Measurements from ENCODE around the gene LYPD6B.

LYPD6B gene

GRCh38 chr2:149161481-149162225, 123.2 kb downstream of the LYPD6B start:
- DNase-seq, result no peak

GRCh38 chr2:149164296-149164695, 125.8 kb downstream of the LYPD6B start:
- DNase-seq, result no peak

GRCh38 chr2:149164827-149165226, 126.3 kb downstream of the LYPD6B start:
- no peak for DNase-seq

GRCh38 chr2:149167001-149167780, 128.7 kb downstream of the LYPD6B start:
- DNase-seq, result no peak

DNA sequence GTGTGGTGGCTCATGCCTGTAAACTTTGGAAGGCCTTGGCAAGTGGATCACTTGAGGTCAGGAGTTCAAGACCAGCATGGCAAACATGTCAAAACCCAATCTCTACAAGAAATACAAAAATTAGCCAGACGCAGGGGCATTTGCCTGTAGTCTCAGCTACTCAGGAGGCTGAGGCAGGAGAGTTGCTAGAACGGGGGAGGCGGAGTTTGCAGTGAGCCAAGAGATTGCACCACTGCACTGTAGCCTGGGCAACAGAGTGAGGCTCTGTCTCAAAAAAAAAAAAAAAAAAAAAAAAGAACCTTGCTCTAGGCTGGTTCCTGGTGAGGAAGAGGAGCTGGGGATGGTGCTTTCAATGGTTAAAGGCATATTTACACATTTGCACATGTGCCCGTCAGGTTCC, 129.4 kb downstream of the LYPD6B start:
- DNase-seq, result no peak

GRCh38 chr2:149169656-149170055, 131.2 kb downstream of the LYPD6B start:
- DNase-seq, result no peak

- DNase-seq, result no peak
These were observed 131.7 kb downstream of the LYPD6B start for GRCh38 chr2:149170156-149170555.

GRCh38 chr2:149170911-149171310, 132.4 kb downstream of the LYPD6B start:
- DNase-seq, result no peak

DNA sequence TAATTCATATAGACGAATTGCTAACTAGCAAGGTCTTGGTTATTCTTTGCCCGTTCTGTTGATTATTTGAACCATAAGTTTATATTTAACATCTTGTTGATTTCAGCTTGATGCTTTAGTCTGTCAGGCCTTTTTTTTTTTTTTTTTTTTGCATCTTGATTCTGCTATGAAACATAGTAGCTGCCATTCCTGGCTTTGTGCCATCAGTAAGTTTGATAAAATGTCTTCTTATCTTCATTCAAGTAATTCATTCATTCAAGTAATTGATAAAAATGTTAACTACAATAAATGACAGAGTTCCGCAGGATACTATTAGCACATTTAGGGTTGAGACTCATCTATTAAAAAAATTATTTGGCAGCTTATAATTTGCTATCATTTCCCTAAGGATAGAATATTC, 134.7 kb downstream of the LYPD6B start:
- DNase-seq, result no peak

DNA sequence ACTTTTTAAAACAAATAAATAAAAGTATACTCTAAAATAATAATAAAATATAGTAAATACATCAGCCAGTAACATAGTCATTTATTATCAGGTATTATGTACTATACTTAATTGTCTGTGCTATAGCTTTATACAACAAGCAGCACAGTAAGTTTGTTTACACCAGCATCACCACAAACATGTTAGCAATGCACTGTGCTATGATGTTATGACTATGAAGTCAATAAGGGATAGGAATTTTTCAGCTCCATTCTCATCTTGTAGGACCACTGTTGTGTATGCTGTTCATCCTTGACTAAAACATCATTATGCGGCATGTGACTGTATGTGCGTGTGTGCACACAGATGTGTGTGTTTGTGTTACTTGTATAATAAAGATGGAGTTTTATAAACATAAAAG, 137.5 kb downstream of the LYPD6B start:
- DNase-seq, result no peak

- no peak for DNase-seq
These were observed 140.1 kb downstream of the LYPD6B start for GRCh38 chr2:149178612-149179011.

DNA sequence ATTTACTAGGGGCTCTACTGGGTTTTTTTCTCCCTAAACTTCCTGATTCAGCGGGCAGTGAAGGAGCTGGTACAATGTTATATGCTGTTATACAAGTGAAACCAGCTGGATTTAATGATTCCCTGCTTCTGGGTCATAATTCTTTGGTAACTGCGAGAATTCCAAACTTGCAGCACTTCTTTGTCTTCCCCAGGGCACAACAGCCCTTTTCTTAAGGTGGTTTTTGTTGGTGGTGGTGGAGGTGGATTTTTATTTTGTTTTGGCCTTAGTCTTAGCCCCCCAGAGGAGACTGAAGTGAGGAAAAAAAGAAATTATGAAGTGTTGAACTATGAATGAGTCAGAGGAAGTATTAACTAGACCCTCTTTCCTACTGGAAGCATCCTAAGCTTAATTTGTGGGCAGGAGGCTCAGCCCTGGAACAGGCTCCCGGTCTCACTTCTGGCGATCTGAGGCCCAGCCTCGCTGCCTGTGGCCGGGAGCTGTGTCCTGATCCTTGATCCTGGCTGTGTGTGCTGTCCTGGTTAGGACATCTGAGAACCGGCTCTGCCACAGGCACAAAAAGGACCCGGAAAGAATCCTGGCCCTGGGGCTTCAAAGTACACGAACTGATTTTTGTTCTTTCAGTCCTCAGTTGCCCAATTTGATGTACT, 141.9 kb downstream of the LYPD6B start:
- DNase-seq, result no peak

DNA sequence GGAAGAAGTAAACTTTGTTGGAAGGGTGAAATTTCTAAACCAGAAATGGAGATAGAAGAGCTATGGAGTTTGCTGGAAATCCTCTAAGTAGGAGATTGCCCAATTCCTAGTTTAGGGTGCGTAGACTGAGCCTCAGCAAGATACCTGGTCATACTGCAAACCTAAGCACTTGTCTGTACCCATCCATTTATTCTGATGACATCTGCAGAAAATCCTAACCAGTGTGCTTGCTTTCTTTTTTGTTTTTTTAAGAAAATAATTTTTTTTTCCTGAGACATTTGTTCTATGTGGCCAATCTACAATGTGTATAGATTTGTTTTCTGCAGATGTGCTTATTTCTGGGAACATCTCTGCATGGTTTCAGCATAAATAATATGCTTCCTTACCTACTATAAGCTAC, 144.7 kb downstream of the LYPD6B start:
- no peak for DNase-seq

- DNase-seq, result no peak
These were observed 146.5 kb downstream of the LYPD6B start for GRCh38 chr2:149184991-149185390.

DNA sequence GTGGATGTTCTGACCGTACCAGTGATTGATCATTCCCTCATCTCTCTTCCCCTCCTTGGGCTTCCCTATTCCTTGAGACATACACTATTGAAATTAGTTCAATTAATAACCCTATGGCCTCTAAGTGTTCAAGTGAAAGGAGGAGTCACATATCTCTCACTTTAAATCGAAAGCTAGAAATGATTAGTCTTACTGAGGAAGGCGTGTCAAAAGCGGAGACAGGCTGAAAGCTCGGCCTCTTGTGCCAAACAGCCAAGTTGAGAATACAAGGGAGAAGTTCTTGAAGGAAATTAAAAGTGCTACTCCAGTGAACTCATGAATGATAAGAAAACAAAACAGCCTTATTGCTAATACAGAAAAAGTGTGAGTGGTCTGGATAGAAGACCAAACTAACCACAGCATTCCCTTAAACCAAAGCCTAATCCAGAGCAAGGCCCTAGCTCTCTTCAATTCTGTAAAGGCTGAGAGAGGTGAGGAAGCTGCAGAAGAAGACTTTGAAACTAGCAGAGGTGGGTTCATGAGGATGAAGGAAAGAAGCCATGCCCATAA, 147.5 kb downstream of the LYPD6B start:
- DNase-seq, result no peak

DNA sequence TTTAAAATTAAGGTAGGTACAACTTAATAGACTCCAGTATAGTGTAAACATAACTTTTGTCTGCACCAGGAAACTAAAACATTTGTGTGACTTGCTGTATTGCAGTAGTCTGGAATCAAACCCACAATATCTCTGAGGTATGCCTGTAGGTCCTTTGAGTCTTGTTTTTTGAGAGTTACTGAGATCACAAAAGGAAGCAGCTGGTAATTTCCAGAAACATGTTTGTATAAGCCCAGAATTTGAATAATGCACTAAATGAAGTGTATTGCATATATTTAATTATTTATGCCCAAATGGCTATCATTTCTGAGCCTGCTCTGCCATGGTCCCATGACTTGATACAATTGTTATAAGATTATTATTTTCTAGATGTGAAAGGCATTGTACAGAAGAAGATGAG, 148.6 kb downstream of the LYPD6B start:
- no peak for DNase-seq

GRCh38 chr2:149188291-149188690, 149.8 kb downstream of the LYPD6B start:
- DNase-seq, result no peak

- DNase-seq, result no peak
These were observed 151.3 kb downstream of the LYPD6B start for GRCh38 chr2:149189769-149190168.

- no peak for DNase-seq
These were observed 153.4 kb downstream of the LYPD6B start for GRCh38 chr2:149191915-149192314.

DNA sequence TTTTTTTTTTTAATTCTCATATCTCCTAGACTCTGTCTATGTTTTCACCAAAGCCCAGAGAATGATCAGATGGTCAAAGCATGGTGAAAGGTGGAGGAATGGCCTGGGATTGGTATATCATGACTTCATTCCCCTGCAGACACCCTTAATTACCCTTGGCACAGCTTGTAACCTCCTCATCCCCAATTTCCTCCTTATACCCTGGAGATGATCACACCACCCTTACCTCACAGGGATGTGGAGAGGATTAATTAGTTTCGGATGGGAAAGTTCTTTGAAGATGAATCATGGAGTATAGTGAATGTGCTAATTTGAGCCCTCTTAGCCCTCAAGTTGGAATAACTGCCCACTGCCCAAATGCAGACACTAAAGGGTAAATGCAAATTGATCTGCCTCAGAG, 153.9 kb downstream of the LYPD6B start:
- no peak for DNase-seq

DNA sequence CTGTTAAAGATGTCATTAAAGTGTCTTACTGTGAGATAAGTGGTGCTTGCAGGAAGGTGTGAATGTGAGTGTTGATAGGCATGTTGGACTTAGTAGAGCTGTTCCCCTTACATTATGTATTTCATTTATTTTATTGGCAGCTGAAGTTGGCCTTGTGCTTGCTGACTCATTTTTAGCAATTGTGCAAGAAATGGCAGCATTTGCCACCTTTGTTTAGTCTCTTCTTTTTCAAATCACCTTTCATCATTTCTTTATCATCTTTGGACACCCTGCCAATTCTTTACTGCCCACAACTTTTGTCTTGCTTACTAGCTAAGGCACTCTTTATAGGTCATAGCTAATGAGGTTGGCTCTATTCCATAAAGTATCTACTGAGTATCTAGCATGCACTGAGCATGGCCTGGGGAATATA, 161.6 kb downstream of the LYPD6B start:
- DNase-seq, result no peak

- DNase-seq, result no peak
These were observed 166.2 kb downstream of the LYPD6B start for GRCh38 chr2:149204686-149205085.

GRCh38 chr2:149205143-149205542, 166.6 kb downstream of the LYPD6B start:
- DNase-seq, result no peak
